ENCODE measurements around the gene PDZD8.

The PDZD8 gene

GRCh38 chr10:117299435-117299834, 75.8 kb downstream of the PDZD8 start:
- H4K8ac ChIP-seq (ENCODE audit: low read length) = no peak overlapping the region
- no peak overlapping the region for H3K14ac ChIP-seq (ENCODE audit: low read length in 2 of 2)
- no peak overlapping the region for H3K4me3 ChIP-seq (ENCODE audit: insufficient read depth in 1 of 2, low read depth in 1 of 2, low read length in 2 of 2)
- no peak overlapping the region for H3K18ac ChIP-seq (ENCODE audit: low read depth in 1 of 2, low read length in 2 of 2)
- H2AFZ ChIP-seq (ENCODE audit: low read depth, low read length) = no peak overlapping the region
- no peak for DNase-seq
- no peaks in the 10 kb centered on the region for H3K4me1 ChIP-seq (ENCODE audit: control insufficient read depth, insufficient read depth, low read depth, low read length)
- H2BK5ac ChIP-seq (ENCODE audit: low read depth, low read length, poor library complexity, severe bottlenecking) = no peak overlapping the region
- no peak overlapping the region for H3K4ac ChIP-seq (ENCODE audit: low read depth in 1 of 2, low read length in 2 of 2)
- H3K9ac ChIP-seq (ENCODE audit: low read length) = no peak overlapping the region
- H3K9me3 ChIP-seq (ENCODE audit: control insufficient read depth, low read length) = no peaks in the 10 kb centered on the region
- no peak overlapping the region for H3K23ac ChIP-seq (ENCODE audit: low read length in 2 of 2)
- no peak overlapping the region for H2BK12ac ChIP-seq (ENCODE audit: low read length in 2 of 2)
- peaks cover 17% of the 10 kb centered on the region for H3K79me1 ChIP-seq (replicated peaks; ENCODE audit: low read length, poor library complexity, severe bottlenecking)
- no peak overlapping the region for H3K27ac ChIP-seq (ENCODE audit: low read length, poor library complexity, severe bottlenecking)
- H2BK15ac ChIP-seq (ENCODE audit: low read depth, poor library complexity, severe bottlenecking) = no peak overlapping the region
- no peak overlapping the region for H2AK5ac ChIP-seq (ENCODE audit: low read length, severe bottlenecking)
- no peak overlapping the region for H3K4me2 ChIP-seq (ENCODE audit: low read length, poor library complexity, severe bottlenecking)
- no peaks in the 10 kb centered on the region for H3K27me3 ChIP-seq (ENCODE audit: control insufficient read depth in 1 of 2, insufficient read depth in 1 of 2, low read length in 2 of 2)
- peaks cover 0 to 2% of the 10 kb centered on the region in 2 experiments for H3K36me3 ChIP-seq (ENCODE audit: control insufficient read depth in 1 of 2, insufficient read depth in 2 of 2, low read depth in 1 of 2, low read length in 2 of 2)
- H2BK120ac ChIP-seq (ENCODE audit: low read depth, low read length) = no peak overlapping the region
- H4K91ac ChIP-seq (ENCODE audit: low read length) = no peak overlapping the region

- no peak overlapping the region for H2AK5ac ChIP-seq (ENCODE audit: low read length, severe bottlenecking)
- no peak overlapping the region for H3K9ac ChIP-seq (ENCODE audit: low read length)
- WGBS = 100% methylated on average over 1 of the region's 1 CpG
- H4K8ac ChIP-seq (ENCODE audit: low read length) = no peak overlapping the region
- no peak overlapping the region for H3K4me2 ChIP-seq (ENCODE audit: low read length, poor library complexity, severe bottlenecking)
- no peak overlapping the region for H2BK15ac ChIP-seq (ENCODE audit: low read depth, poor library complexity, severe bottlenecking)
- no peak overlapping the region for H4K91ac ChIP-seq (ENCODE audit: low read length)
- H3K4me1 ChIP-seq (ENCODE audit: control insufficient read depth, insufficient read depth, low read depth, low read length) = no peaks in the 10 kb centered on the region
- H2BK120ac ChIP-seq (ENCODE audit: low read depth, low read length) = no peak overlapping the region
- H2BK12ac ChIP-seq (ENCODE audit: low read length in 2 of 2) = no peak overlapping the region
- H3K18ac ChIP-seq (ENCODE audit: low read depth in 1 of 2, low read length in 2 of 2) = no peak overlapping the region
- H3K9me3 ChIP-seq (ENCODE audit: control insufficient read depth, low read length) = no peaks in the 10 kb centered on the region
- no peak overlapping the region for H3K27ac ChIP-seq (ENCODE audit: low read length, poor library complexity, severe bottlenecking)
- H3K23ac ChIP-seq (ENCODE audit: low read length in 2 of 2) = no peak overlapping the region
- no peak for DNase-seq
- no peak overlapping the region for H3K4ac ChIP-seq (ENCODE audit: low read depth in 1 of 2, low read length in 2 of 2)
- peaks cover 11% of the 10 kb centered on the region for H3K79me1 ChIP-seq (replicated peaks; ENCODE audit: low read length, poor library complexity, severe bottlenecking)
- no peak overlapping the region for H3K4me3 ChIP-seq (ENCODE audit: insufficient read depth in 1 of 2, low read depth in 1 of 2, low read length in 2 of 2)
- no peaks in the 10 kb centered on the region for H3K27me3 ChIP-seq (ENCODE audit: control insufficient read depth in 1 of 2, insufficient read depth in 1 of 2, low read length in 2 of 2)
- no peaks in the 10 kb centered on the region for H3K36me3 ChIP-seq (ENCODE audit: control insufficient read depth in 1 of 2, insufficient read depth in 2 of 2, low read depth in 1 of 2, low read length in 2 of 2)
- H2BK5ac ChIP-seq (ENCODE audit: low read depth, low read length, poor library complexity, severe bottlenecking) = no peak overlapping the region
- H3K14ac ChIP-seq (ENCODE audit: low read length in 2 of 2) = no peak overlapping the region
- H2AFZ ChIP-seq (ENCODE audit: low read depth, low read length) = no peak overlapping the region
Measured at GRCh38 chr10:117298219-117298618, 77.0 kb downstream of the PDZD8 start.

GRCh38 chr10:117294735-117295134, 80.5 kb downstream of the PDZD8 start:
- Histone ChIP-seq H2BK120ac (ENCODE audit: low read depth, low read length) (no peak overlapping the region), H3K18ac (ENCODE audit: low read depth in 1 of 2, low read length in 2 of 2) (no peak overlapping the region), H2BK5ac (ENCODE audit: low read depth, low read length, poor library complexity, severe bottlenecking) (no peak overlapping the region), H3K14ac (ENCODE audit: low read length in 2 of 2) (no peak overlapping the region), H3K27ac (ENCODE audit: low read length, poor library complexity, severe bottlenecking) (no peak overlapping the region), H4K8ac (ENCODE audit: low read length) (no peak overlapping the region), H4K91ac (ENCODE audit: low read length) (no peak overlapping the region), H3K4me3 (ENCODE audit: insufficient read depth in 1 of 2, low read depth in 1 of 2, low read length in 2 of 2) (no peak overlapping the region), H2AK5ac (ENCODE audit: low read length, severe bottlenecking) (no peak overlapping the region), H3K27me3 (ENCODE audit: control insufficient read depth in 1 of 2, insufficient read depth in 1 of 2, low read length in 2 of 2) (no peaks in the 10 kb centered on the region), H2AFZ (ENCODE audit: low read depth, low read length) (no peak overlapping the region), H3K9me3 (ENCODE audit: control insufficient read depth, low read length) (no peaks in the 10 kb centered on the region), H3K79me1 (replicated peaks; ENCODE audit: low read length, poor library complexity, severe bottlenecking) (peaks cover 9% of the 10 kb centered on the region), H3K9ac (ENCODE audit: low read length) (no peak overlapping the region), H3K4me1 (ENCODE audit: control insufficient read depth, insufficient read depth, low read depth, low read length) (no peaks in the 10 kb centered on the region), H3K23ac (ENCODE audit: low read length in 2 of 2) (no peak overlapping the region), H2BK15ac (ENCODE audit: low read depth, poor library complexity, severe bottlenecking) (no peak overlapping the region), H3K36me3 (ENCODE audit: control insufficient read depth in 1 of 2, insufficient read depth in 2 of 2, low read depth in 1 of 2, low read length in 2 of 2) (peaks cover 0 to 6% of the 10 kb centered on the region in 2 experiments), H2BK12ac (ENCODE audit: low read length in 2 of 2) (no peak overlapping the region), H3K4me2 (ENCODE audit: low read length, poor library complexity, severe bottlenecking) (no peak overlapping the region), H3K4ac (ENCODE audit: low read depth in 1 of 2, low read length in 2 of 2) (no peak overlapping the region)
- 100% methylated on average over 2 of the region's 2 CpGs for WGBS
- DNase-seq = no peak

GRCh38 chr10:117294039-117294645, 81.1 kb downstream of the PDZD8 start:
- Histone ChIP-seq H2AFZ (ENCODE audit: low read depth, low read length) (no peak overlapping the region), H2BK12ac (ENCODE audit: low read length in 2 of 2) (no peak overlapping the region)
- WGBS = no CpG with 5 or more reads among the region's 1 CpG

More at GRCh38 chr10:117294039-117294645, 81.1 kb downstream of the PDZD8 start:
- Histone ChIP-seq H2BK5ac (ENCODE audit: low read depth, low read length, poor library complexity, severe bottlenecking) (no peak overlapping the region), H3K4me1 (ENCODE audit: control insufficient read depth, insufficient read depth, low read depth, low read length) (no peaks in the 10 kb centered on the region), H4K8ac (ENCODE audit: low read length) (no peak overlapping the region), H3K9me3 (ENCODE audit: control insufficient read depth, low read length) (no peaks in the 10 kb centered on the region), H2AK5ac (ENCODE audit: low read length, severe bottlenecking) (no peak overlapping the region), H3K79me1 (replicated peaks; ENCODE audit: low read length, poor library complexity, severe bottlenecking) (peaks cover 13% of the 10 kb centered on the region), H2BK120ac (ENCODE audit: low read depth, low read length) (no peak overlapping the region), H3K23ac (ENCODE audit: low read length in 2 of 2) (no peak overlapping the region), H3K4ac (ENCODE audit: low read depth in 1 of 2, low read length in 2 of 2) (no peak overlapping the region), H3K14ac (ENCODE audit: low read length in 2 of 2) (no peak overlapping the region), H3K27me3 (ENCODE audit: control insufficient read depth in 1 of 2, insufficient read depth in 1 of 2, low read length in 2 of 2) (no peaks in the 10 kb centered on the region), H3K9ac (ENCODE audit: low read length) (no peak overlapping the region), H4K91ac (ENCODE audit: low read length) (no peak overlapping the region), H3K36me3 (ENCODE audit: control insufficient read depth in 1 of 2, insufficient read depth in 2 of 2, low read depth in 1 of 2, low read length in 2 of 2) (peaks cover 0 to 12% of the 10 kb centered on the region in 2 experiments), H2BK15ac (ENCODE audit: low read depth, poor library complexity, severe bottlenecking) (no peak overlapping the region), H3K4me3 (ENCODE audit: insufficient read depth in 1 of 2, low read depth in 1 of 2, low read length in 2 of 2) (no peak overlapping the region), H3K4me2 (ENCODE audit: low read length, poor library complexity, severe bottlenecking) (no peak overlapping the region), H3K27ac (ENCODE audit: low read length, poor library complexity, severe bottlenecking) (no peak overlapping the region), H3K18ac (ENCODE audit: low read depth in 1 of 2, low read length in 2 of 2) (no peak overlapping the region)
- DNase-seq = no peak

Data from mesenchymal stem cell (in vitro differentiated cells and primary cell).